K562 (cell line): ENCODE results near the gene FAM25A. TPM values are rescaled to one million over a fixed set of nuclear protein-coding genes. Genes with fewer than 3 reads are reported as not detected.

Experiments used
- polyA plus RNA-seq, 8 experiments: library from polyadenylated mRNA; depleted of rRNA in 4 of 8; stranded (reverse) in 5 of 8; unstranded in 3 of 8; fragments of >200 nt; fragmentation: Nextera tagmentation in 2 of 8; fragmentation: Illumina TruSeq in 1 of 8; extraction: Ambion mirVana in 2 of 8; extraction: Trizol in 1 of 8; gene quantifications; 2 replicates each; pipeline versions ENCODE4 v1.2.1 to v1.2.3, GENCODE V29; 2011 to 2014; ENCODE audit warnings: inconsistent platforms in 1 of 8, missing spikeins in 1 of 8
- small RNA-seq: library from RNA; depleted of rRNA; stranded (forward); fragments of <200 nt; gene quantifications from one replicate; pipeline ENCODE3, GENCODE V24; 2014
- total RNA-seq, 7 experiments: library from RNA; depleted of rRNA in 6 of 7; stranded (reverse); fragments of >200 nt in 6 of 7; fragmentation: Illumina TruSeq in 2 of 7; extraction: Trizol in 2 of 7; gene quantifications; 2 replicates each; pipeline versions ENCODE4 v1.2.1 to v1.2.3, GENCODE V29; 2011 to 2021; ENCODE audit warnings: low replicate concordance in 1 of 7

FAM25A gene
- total and polyA plus RNA-seq, 9 of the 15 experiments (the other 6 are each of a cell fraction or from before 2014, with no cell fraction given), result not detected

Small RNA genes lying within 50 kb of the gene (small RNA-seq; reads per million reads assigned to genes)
- gene AL136982.5, result not detected
- not detected for gene BMS1P3
- not detected for gene FAM25A
- not detected for gene RNU6-529P

Other genes starting within 250 kb of the FAM25A start
- 0.90 and 1.7 TPM in 2 replicates for gene MMRN2, start 62.7 kb upstream of the FAM25A start, total RNA-seq (2014; rRNA removed)
- 0.54 and 0.76 TPM in 2 replicates for gene MMRN2, start 62.7 kb upstream of the FAM25A start, total RNA-seq (2014; rRNA removed; fragmentation: Illumina TruSeq; extraction: Trizol)
- gene MMRN2, start 62.7 kb upstream of the FAM25A start, total RNA-seq (2015; rRNA removed; fragmentation: Illumina TruSeq; extraction: Trizol), result 1.2 and 1.5 TPM in 2 replicates
- 1.3 and 2.0 TPM in 2 replicates for gene MMRN2, start 62.7 kb upstream of the FAM25A start, total RNA-seq (2021)
- 0.68 and 1.6 TPM in 2 replicates for gene MMRN2, start 62.7 kb upstream of the FAM25A start, polyA plus RNA-seq (2011; rRNA removed)
- gene MMRN2, start 62.7 kb upstream of the FAM25A start, polyA plus RNA-seq (2014; fragmentation: Illumina TruSeq; extraction: Trizol), result 0.73 and 1.4 TPM in 2 replicates
- under 1 TPM; 0.07 to 0.14 TPM for gene MMRN2, start 62.7 kb upstream of the FAM25A start, polyA plus RNA-seq (2014; fragmentation: Nextera tagmentation; extraction: Ambion mirVana)
- gene MMRN2, start 62.7 kb upstream of the FAM25A start, polyA plus RNA-seq (2014; rRNA removed), result 1.9 and 2.2 TPM in 2 replicates
- gene SNCG, start 61.7 kb upstream of the FAM25A start, total RNA-seq (2014; rRNA removed), result 135 and 142 TPM in 2 replicates
- 16.7 and 27.3 TPM in 2 replicates for gene SNCG, start 61.7 kb upstream of the FAM25A start, total RNA-seq (2014; rRNA removed; fragmentation: Illumina TruSeq; extraction: Trizol)
- gene SNCG, start 61.7 kb upstream of the FAM25A start, total RNA-seq (2015; rRNA removed; fragmentation: Illumina TruSeq; extraction: Trizol), result 104 TPM in 2 replicates
- 86.6 and 93.6 TPM in 2 replicates for gene SNCG, start 61.7 kb upstream of the FAM25A start, total RNA-seq (2021)
- gene SNCG, start 61.7 kb upstream of the FAM25A start, polyA plus RNA-seq (2011; rRNA removed), result 64.0 and 146 TPM in 2 replicates
- 45.5 and 108 TPM in 2 replicates for gene SNCG, start 61.7 kb upstream of the FAM25A start, polyA plus RNA-seq (2014; fragmentation: Illumina TruSeq; extraction: Trizol)
- gene SNCG, start 61.7 kb upstream of the FAM25A start, polyA plus RNA-seq (2014; fragmentation: Nextera tagmentation; extraction: Ambion mirVana), result 10 to 100 TPM in 1 of 2 experiments, 1 to 10 TPM in 1; 9.8 to 34.3 TPM
- gene SNCG, start 61.7 kb upstream of the FAM25A start, polyA plus RNA-seq (2014; rRNA removed), result 132 and 141 TPM in 2 replicates
- not detected in 2 replicates for gene ADIRF, start 51.8 kb upstream of the FAM25A start, total RNA-seq (2014; rRNA removed)
- gene ADIRF, start 51.8 kb upstream of the FAM25A start, total RNA-seq (2014; rRNA removed; fragmentation: Illumina TruSeq; extraction: Trizol), result not detected in 2 replicates
- gene ADIRF, start 51.8 kb upstream of the FAM25A start, total RNA-seq (2015; rRNA removed; fragmentation: Illumina TruSeq; extraction: Trizol), result not detected in 2 replicates
- 0.27 TPM in 1 of 2 replicates, not detected in the other for gene ADIRF, start 51.8 kb upstream of the FAM25A start, total RNA-seq (2021)
- not detected in 2 replicates for gene ADIRF, start 51.8 kb upstream of the FAM25A start, polyA plus RNA-seq (2011; rRNA removed)
- gene ADIRF, start 51.8 kb upstream of the FAM25A start, polyA plus RNA-seq (2014; fragmentation: Illumina TruSeq; extraction: Trizol), result not detected in 2 replicates
- gene ADIRF, start 51.8 kb upstream of the FAM25A start, polyA plus RNA-seq (2014; fragmentation: Nextera tagmentation; extraction: Ambion mirVana), result under 1 TPM in 1 of 2 experiments, not detected in 1; 0.08 TPM
- not detected in 2 replicates for gene ADIRF, start 51.8 kb upstream of the FAM25A start, polyA plus RNA-seq (2014; rRNA removed)
- gene GLUD1, start 74.5 kb downstream of the FAM25A start, total RNA-seq (2014; rRNA removed), result 70.9 and 77.8 TPM in 2 replicates
- gene GLUD1, start 74.5 kb downstream of the FAM25A start, total RNA-seq (2014; rRNA removed; fragmentation: Illumina TruSeq; extraction: Trizol), result 92.0 and 103 TPM in 2 replicates
- gene GLUD1, start 74.5 kb downstream of the FAM25A start, total RNA-seq (2015; rRNA removed; fragmentation: Illumina TruSeq; extraction: Trizol), result 77.2 and 84.2 TPM in 2 replicates
- gene GLUD1, start 74.5 kb downstream of the FAM25A start, total RNA-seq (2021), result 85.5 and 87.3 TPM in 2 replicates
- gene GLUD1, start 74.5 kb downstream of the FAM25A start, polyA plus RNA-seq (2011; rRNA removed), result 76.3 and 76.9 TPM in 2 replicates
- 74.5 and 78.1 TPM in 2 replicates for gene GLUD1, start 74.5 kb downstream of the FAM25A start, polyA plus RNA-seq (2014; fragmentation: Illumina TruSeq; extraction: Trizol)
- gene GLUD1, start 74.5 kb downstream of the FAM25A start, polyA plus RNA-seq (2014; fragmentation: Nextera tagmentation; extraction: Ambion mirVana), result 10 to 100 TPM; 21.9 to 24.2 TPM
- 51.2 and 53.0 TPM in 2 replicates for gene GLUD1, start 74.5 kb downstream of the FAM25A start, polyA plus RNA-seq (2014; rRNA removed)
- 31.6 and 32.7 TPM in 2 replicates for gene SHLD2, start 74.9 kb downstream of the FAM25A start, total RNA-seq (2014; rRNA removed)
- gene SHLD2, start 74.9 kb downstream of the FAM25A start, total RNA-seq (2014; rRNA removed; fragmentation: Illumina TruSeq; extraction: Trizol), result 51.2 and 56.0 TPM in 2 replicates
- gene SHLD2, start 74.9 kb downstream of the FAM25A start, total RNA-seq (2015; rRNA removed; fragmentation: Illumina TruSeq; extraction: Trizol), result 46.7 and 50.8 TPM in 2 replicates
- 33.6 and 37.3 TPM in 2 replicates for gene SHLD2, start 74.9 kb downstream of the FAM25A start, total RNA-seq (2021)
- gene SHLD2, start 74.9 kb downstream of the FAM25A start, polyA plus RNA-seq (2011; rRNA removed), result 29.1 and 39.4 TPM in 2 replicates
- gene SHLD2, start 74.9 kb downstream of the FAM25A start, polyA plus RNA-seq (2014; fragmentation: Illumina TruSeq; extraction: Trizol), result 34.4 and 41.6 TPM in 2 replicates
- gene SHLD2, start 74.9 kb downstream of the FAM25A start, polyA plus RNA-seq (2014; fragmentation: Nextera tagmentation; extraction: Ambion mirVana), result 10 to 100 TPM; 21.6 to 51.1 TPM
- 25.1 and 29.2 TPM in 2 replicates for gene SHLD2, start 74.9 kb downstream of the FAM25A start, polyA plus RNA-seq (2014; rRNA removed)
- 1.9 and 2.6 TPM in 2 replicates for gene NUTM2A, start 205.2 kb downstream of the FAM25A start, total RNA-seq (2014; rRNA removed)
- gene NUTM2A, start 205.2 kb downstream of the FAM25A start, total RNA-seq (2014; rRNA removed; fragmentation: Illumina TruSeq; extraction: Trizol), result 0.07 and 0.10 TPM in 2 replicates
- gene NUTM2A, start 205.2 kb downstream of the FAM25A start, total RNA-seq (2015; rRNA removed; fragmentation: Illumina TruSeq; extraction: Trizol), result 0.49 and 0.83 TPM in 2 replicates
- gene NUTM2A, start 205.2 kb downstream of the FAM25A start, total RNA-seq (2021), result 1.6 and 2.8 TPM in 2 replicates
- 0.32 and 0.42 TPM in 2 replicates for gene NUTM2A, start 205.2 kb downstream of the FAM25A start, polyA plus RNA-seq (2011; rRNA removed)
- gene NUTM2A, start 205.2 kb downstream of the FAM25A start, polyA plus RNA-seq (2014; fragmentation: Illumina TruSeq; extraction: Trizol), result 0.22 and 0.89 TPM in 2 replicates
- gene NUTM2A, start 205.2 kb downstream of the FAM25A start, polyA plus RNA-seq (2014; fragmentation: Nextera tagmentation; extraction: Ambion mirVana), result not detected
- 1.4 and 1.6 TPM in 2 replicates for gene NUTM2A, start 205.2 kb downstream of the FAM25A start, polyA plus RNA-seq (2014; rRNA removed)